Sigmoid colon (tissue), 7 donors: ENCODE measurements around the gene GEMIN5. TPM values are rescaled to one million over a fixed set of nuclear protein-coding genes. Genes with fewer than 3 reads are reported as not detected.
A peak's percentile ranks its signal among the peaks of the same experiment; 100 is the strongest.

ENCODE experiments used
- DNase-seq: peaks from one replicate; pipeline ENCODE4 v3.0.0-alpha.2; 2019
- H3K27ac ChIP-seq, 4 donors: fragments of 200-600 bp; sonication (generic); one replicate each; pipeline ENCODE4 v1.5.1; 2016 to 2019; ENCODE audit warnings: mild to moderate bottlenecking in 1 of 4
- H3K27me3 ChIP-seq, 3 donors: fragments of 200-600 bp; sonication (generic); one replicate each; pipeline ENCODE4 v1.5.1; 2019; ENCODE audit warnings: mild to moderate bottlenecking in 1 of 3
- H3K36me3 ChIP-seq, 4 donors: fragments of 200-600 bp; sonication (generic); one replicate each; pipeline ENCODE4 v1.5.1; 2016 to 2019
- H3K4me1 ChIP-seq, 4 donors: fragments of 200-600 bp; sonication (generic); one replicate each; pipeline ENCODE4 v1.5.1; 2017 to 2019
- H3K4me3 ChIP-seq, 4 donors: fragments of 200-600 bp; sonication (generic); one replicate each; pipeline ENCODE4 v1.5.1; 2017 to 2019; ENCODE audit warnings: mild to moderate bottlenecking in 2 of 4, moderate library complexity in 1 of 4
- H3K9me3 ChIP-seq, 4 donors: fragments of 200-600 bp in 3 of 4; sonication (generic) in 3 of 4; one replicate each; pipeline versions ENCODE4 v1.5.1 to v1.6.1; 2013 to 2019
- CTCF ChIP-seq, 4 experiments: fragments of 450-650 bp in 3 of 4; fragments of 200-600 bp in 1 of 4; IDR thresholded peaks; one replicate each; pipeline ENCODE4 v1.5.1; 2016 to 2019; ENCODE audit warnings: antibody characterized with exemption in 4 of 4, mild to moderate bottlenecking in 3 of 4, moderate library complexity in 2 of 4
- EP300 ChIP-seq, 4 donors: sonication (generic); formaldehyde crosslinking; IDR thresholded peaks; one replicate each; pipeline ENCODE4 v1.6.1; 2017; ENCODE audit warnings: antibody characterized with exemption in 4 of 4
- POLR2A ChIP-seq, 2 donors: fragments of 450-650 bp; IDR thresholded peaks; one replicate each; pipeline ENCODE4 v1.6.1; 2016; ENCODE audit warnings: antibody characterized with exemption in 2 of 2, mild to moderate bottlenecking in 2 of 2, moderate library complexity in 2 of 2
- POLR2AphosphoS5 ChIP-seq, 4 donors: sonication (generic); formaldehyde crosslinking; IDR thresholded peaks; one replicate each; pipeline ENCODE4 v1.6.1; 2017; ENCODE audit warnings: antibody characterized with exemption in 4 of 4
- WGBS, 2 donors: extraction: QIAGEN DNeasy Blood & Tissue Kit; methylation state at CpG; one replicate each; pipeline ENCODE4 v1.1.7; 2013; 5-methylcytosine and 5-hydroxymethylcytosine counted together
- intact Hi-C: fragments of 100-400 bp; cut with DNase I; formaldehyde crosslinking; loops from one replicate; pipeline ENCODE4 v1.15.1; 2023
- polyA plus RNA-seq, 3 donors: library from polyadenylated mRNA; stranded (reverse); fragments of 200-250 nt; gene quantifications; one replicate each; pipeline ENCODE4 v1.2.3, GENCODE V29; 2013
- total RNA-seq, 4 donors: library from RNA; depleted of rRNA; stranded (reverse); fragments of >200 nt; gene quantifications; one replicate each; pipeline ENCODE4 v1.1.0, GENCODE V29; 2016
- donor health status: healthy with polysubstance abuse.
- donor health status: Bipolar disorder and iron deficiency.
- donor health status: healthy.

The GEMIN5 gene
- total and polyA plus RNA-seq, 7 donors, result 0.92 to 15.2 (median 12.2) TPM

- intact Hi-C loops, result no loop called here
- Histone ChIP-seq H3K4me3 (no peak overlapping the region), H3K27ac (peak overlapping the region in 2 of 4 donors; percentile 20 to 42), H3K27me3 (no peaks in the 10 kb centered on the region), H3K4me1 (peaks cover 0 to 51% (median 40%) of the 10 kb centered on the region in 4 donors), H3K36me3 (peaks cover 0 to 27% (median 0%) of the 10 kb centered on the region in 4 donors), H3K9me3 (no peaks in the 10 kb centered on the region)
- WGBS, 2 donors, result 79 to 85% methylated on average over 6 of the region's 6 CpGs
- no peak for TF ChIP-seq POLR2A (IDR thresholded peaks at IDR 0.05)
- no peak for TF ChIP-seq EP300 (IDR thresholded peaks at IDR 0.05)
- no peak for TF ChIP-seq POLR2AphosphoS5 (IDR thresholded peaks at IDR 0.05)
- TF ChIP-seq CTCF (IDR thresholded peaks at IDR 0.05), result no peak
- peak; percentile 20 for DNase-seq
Observed at GRCh38 chr5:154840435-154841272, 97.4 kb downstream of the GEMIN5 start.

Other genes with a start within 250 kb of the GEMIN5 start
- gene LARP1, start 182.8 kb downstream of the GEMIN5 start, total RNA-seq, result 10 to 100 TPM; 47.4 to 97.8 (median 55.6) TPM
- 10 to 100 TPM; 10.2 to 68.2 (median 15.5) TPM for gene LARP1, start 182.8 kb downstream of the GEMIN5 start, polyA plus RNA-seq
- 100 to 1,000 TPM in 1 of 4 donors, 10 to 100 TPM in 3; 67.3 to 118 (median 90.6) TPM for gene FAXDC2, start 87.6 kb downstream of the GEMIN5 start, total RNA-seq
- gene FAXDC2, start 87.6 kb downstream of the GEMIN5 start, polyA plus RNA-seq, result 10 to 100 TPM; 13.3 to 30.0 (median 19.4) TPM
- gene CNOT8, start 79.6 kb downstream of the GEMIN5 start, total RNA-seq, result 10 to 100 TPM; 51.8 to 80.6 (median 70.1) TPM
- gene CNOT8, start 79.6 kb downstream of the GEMIN5 start, polyA plus RNA-seq, result 10 to 100 TPM; 51.6 to 53.5 (median 52.8) TPM
- gene MRPL22, start 2.9 kb upstream of the GEMIN5 start, total RNA-seq, result 10 to 100 TPM; 13.8 to 40.0 (median 26.5) TPM
- gene MRPL22, start 2.9 kb upstream of the GEMIN5 start, polyA plus RNA-seq, result 10 to 100 TPM; 53.5 to 73.1 (median 55.1) TPM
- under 1 TPM in 1 of 4 donors, not detected in 3; 0.16 TPM for gene KIF4B, start 75.5 kb upstream of the GEMIN5 start, total RNA-seq
- under 1 TPM in 1 of 3 donors, not detected in 2; 0.01 TPM for gene KIF4B, start 75.5 kb upstream of the GEMIN5 start, polyA plus RNA-seq